Stimulated activated CD8-positive, alpha-beta memory T cell treated with anti-CD3 and anti-CD28 coated beads, Interleukin-2, amount 100 ng/mL, for 1 hour (primary cell): ENCODE results near the gene MICAL3.

Source experiments
- DNase-seq, 2 donors: peaks; one replicate each; pipeline ENCODE4 v3.0.0-alpha.2; 2020; ENCODE audit warnings: low read depth in 2 of 2

Gene MICAL3

DNA sequence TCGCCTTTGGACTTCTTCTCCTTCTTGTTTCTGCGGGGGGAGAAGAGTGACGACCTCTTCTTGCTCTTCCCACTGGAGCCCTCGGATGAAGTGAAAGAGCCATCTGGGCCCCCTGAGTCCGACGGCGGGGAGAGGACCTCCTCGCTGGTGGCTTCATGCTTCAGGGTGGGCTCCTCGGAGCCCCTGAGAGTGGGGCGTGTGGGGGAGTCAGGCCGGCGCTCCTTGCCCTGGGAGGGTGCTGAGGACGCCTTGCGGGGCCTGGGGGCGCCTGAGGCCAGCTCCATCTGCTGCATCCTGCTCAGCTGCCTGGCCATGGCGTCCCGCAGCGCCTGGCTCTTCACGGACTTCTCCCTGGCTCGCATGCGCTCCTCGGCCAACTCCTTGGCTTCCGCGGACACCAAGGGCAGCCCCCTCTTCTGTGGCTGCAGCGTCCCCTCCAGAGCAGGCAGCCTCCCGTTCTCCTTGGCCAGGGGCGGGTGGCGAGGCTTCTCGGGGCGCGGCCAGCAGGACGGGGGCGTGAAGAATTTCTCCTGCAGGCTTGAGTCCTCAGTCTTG is 206.8 kb downstream of the MICAL3 start:
- DNase-seq, result no peak

DNA sequence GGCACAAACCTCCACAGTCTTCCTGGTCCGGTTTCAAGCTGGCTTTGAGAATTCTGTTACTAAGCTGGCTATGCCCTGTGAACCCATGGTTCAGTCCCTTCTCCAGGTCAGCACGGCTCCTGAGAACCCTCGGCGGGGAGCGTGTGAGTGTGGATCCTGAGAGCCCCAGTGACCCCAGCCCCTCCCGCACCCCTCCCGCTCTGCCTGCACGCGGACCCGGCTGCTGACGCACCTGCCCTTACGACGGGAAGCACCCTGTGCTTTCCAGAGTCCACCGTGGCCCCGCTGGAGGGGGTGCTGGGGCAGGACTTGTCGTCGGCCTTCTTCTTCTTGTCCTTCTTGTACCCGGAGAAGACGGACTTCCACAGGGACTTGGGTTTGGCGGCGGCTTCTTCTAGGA is 207.3 kb downstream of the MICAL3 start:
- DNase-seq, result no peak

DNA sequence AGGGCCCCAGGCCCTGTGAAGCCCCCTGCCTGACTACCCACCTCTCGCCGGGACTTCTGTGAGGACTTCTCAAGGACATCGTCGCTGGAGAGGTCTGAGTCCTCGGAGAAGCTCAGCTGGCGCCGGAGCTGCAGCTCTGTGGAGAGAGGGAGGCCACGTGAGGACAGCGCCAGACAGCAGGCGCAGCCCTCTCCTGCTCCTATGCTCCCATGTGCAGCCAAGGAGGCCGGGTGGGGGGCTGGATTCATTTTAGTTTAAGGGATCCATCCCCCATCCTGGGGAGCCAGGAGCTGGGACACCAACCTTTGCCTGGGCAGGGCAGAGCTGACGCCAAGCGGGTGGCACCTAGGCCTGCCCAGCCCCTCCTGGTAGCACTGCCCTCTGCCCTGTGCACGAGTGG is 207.7 kb downstream of the MICAL3 start:
- DNase-seq, result no peak

DNA sequence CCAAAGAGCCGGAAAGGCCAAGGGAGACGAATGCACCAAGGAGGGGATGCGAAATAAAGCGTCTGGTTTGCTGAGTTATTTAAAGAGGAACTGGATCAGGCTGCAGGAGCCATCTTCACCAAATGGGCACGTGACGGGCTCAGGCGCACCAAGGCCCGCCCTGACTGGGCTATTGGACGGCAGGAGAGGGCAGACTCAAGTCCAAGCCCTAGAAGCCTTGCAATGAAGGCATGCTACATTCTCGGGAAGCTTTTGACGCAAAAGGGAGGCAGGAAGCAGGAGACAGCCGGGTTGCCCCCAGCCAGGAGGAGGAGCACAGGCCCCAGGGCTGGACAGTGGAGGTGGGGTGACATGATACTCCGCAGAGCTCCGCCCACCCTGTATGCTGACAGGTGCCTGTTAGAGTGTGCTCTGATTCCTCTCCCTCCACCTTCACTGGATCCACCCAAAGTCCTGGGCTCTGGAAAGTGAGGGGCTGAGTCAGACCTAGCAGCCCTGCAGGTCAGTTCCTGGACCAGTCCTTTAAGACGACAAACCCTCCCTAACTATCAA is 208.6 kb downstream of the MICAL3 start:
- DNase-seq, result no peak

DNA sequence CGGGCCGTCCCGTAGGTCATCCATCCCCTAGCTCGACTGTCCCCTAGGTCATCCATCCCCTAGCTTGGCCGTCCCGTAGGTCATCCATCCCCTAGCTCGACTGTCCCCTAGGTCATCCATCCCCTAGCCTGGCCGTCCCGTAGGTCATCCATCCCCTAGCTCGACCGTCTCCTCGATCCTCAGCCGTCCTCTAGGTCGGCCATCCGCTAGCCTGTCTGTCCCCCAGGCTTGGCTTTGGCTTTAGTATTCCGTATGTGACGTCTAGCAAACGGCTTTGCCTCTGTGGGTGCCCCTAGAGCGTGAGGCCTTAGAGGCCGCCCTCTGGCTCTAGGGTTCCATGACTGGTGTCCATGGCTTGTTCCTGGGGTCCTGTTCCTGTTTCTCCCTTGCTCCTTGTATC is 209.5 kb downstream of the MICAL3 start:
- no peak for DNase-seq

DNA sequence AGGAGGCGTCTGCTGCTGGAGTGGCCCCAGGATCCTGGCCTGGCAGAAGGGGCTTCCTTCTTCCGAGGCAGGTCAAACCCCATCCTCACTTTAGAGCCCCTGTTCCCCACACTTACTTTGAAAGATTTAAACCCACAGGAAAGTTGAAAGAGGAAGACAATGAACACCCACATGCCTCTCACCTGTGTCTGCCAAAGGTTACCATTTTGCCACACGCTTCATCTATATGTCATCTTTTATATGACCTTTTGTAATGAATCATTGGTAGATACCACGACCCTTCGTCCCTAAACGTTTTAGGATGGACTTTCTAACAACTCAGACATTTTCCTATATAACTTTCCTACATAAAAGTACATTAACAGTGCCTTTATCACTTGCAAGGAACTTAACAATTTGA is 210.3 kb downstream of the MICAL3 start:
- no peak for DNase-seq

DNA sequence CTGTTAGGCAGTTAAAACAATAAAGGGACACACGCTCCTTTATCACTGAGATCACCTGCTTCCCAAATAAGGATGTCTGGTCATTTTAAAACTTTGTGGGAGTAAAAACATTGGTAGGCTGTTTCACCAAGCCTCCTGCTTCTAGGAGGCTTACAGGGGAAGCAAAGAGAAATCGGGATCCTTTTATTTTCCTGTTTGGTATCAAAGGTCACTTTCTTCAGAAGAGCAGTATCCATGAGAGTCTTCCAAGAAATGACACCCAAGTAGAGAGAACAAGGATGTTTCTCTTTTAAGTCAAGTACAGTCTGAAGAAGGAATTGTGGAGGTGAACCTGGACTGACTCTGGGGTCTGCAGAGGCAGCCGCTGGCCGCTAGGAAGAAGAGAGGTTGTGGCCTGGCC is 213.2 kb downstream of the MICAL3 start:
- DNase-seq, result no peak

DNA sequence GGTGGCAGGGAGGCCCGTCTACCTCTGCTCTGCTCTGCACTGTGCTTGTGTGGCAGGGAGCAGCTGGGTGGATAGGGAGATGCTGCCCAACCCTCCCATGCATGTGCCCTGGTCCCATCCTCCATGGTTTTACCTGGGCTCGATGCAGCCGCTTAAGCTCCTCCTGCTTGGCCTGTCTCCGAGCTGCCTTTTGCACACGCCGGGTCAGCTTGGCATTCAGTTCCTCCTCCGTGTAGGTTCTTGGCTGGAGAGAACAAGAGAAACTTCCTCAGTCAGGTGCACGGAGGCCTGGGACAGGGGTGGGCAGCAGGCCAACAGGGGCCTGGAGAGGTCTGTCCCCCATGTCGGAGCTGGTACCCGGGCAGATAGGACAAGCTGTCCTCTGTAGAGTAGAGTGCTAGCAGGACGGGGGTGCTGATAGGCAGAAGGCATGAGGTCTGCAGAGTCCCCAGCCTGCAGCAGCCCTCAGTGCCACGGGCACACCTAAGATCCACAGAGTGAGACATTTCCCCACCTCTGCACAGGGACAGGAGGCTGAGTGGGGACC is 213.7 kb downstream of the MICAL3 start:
- DNase-seq, result no peak

DNA sequence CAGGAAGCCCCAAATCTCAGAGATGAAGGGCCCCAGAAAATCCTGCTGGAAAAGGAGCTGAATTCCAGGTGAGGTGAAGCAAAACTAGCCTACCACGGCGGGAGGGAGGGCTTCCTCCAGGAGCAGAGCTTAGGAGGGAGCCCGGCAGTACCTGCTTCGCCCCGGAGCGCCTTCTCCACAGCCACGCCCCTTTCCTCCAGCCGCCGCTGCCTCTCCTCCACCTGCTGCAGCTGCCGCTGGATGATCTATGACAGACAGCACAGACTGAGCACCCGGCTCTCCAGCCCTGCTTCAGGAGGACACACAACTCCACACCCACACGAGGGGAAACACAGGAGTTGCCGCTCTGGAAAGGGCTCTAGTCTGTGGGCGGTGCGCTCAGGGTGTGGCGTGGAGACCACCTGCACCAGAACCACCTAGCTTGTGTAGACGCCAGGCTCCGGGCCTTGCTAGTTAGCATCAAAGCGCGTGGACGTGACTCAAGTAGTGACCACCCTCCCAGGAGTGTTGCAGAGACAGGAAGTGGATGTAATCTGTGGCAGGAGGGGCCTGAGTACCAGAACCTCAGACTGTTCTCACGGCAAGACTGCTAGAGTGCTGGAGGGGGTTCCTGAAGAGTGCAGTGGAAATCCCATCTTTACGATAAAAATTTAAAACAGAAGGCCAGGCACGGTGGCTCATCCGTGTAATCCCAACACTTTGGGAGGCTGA is 215.5 kb downstream of the MICAL3 start:
- DNase-seq, result no peak

DNA sequence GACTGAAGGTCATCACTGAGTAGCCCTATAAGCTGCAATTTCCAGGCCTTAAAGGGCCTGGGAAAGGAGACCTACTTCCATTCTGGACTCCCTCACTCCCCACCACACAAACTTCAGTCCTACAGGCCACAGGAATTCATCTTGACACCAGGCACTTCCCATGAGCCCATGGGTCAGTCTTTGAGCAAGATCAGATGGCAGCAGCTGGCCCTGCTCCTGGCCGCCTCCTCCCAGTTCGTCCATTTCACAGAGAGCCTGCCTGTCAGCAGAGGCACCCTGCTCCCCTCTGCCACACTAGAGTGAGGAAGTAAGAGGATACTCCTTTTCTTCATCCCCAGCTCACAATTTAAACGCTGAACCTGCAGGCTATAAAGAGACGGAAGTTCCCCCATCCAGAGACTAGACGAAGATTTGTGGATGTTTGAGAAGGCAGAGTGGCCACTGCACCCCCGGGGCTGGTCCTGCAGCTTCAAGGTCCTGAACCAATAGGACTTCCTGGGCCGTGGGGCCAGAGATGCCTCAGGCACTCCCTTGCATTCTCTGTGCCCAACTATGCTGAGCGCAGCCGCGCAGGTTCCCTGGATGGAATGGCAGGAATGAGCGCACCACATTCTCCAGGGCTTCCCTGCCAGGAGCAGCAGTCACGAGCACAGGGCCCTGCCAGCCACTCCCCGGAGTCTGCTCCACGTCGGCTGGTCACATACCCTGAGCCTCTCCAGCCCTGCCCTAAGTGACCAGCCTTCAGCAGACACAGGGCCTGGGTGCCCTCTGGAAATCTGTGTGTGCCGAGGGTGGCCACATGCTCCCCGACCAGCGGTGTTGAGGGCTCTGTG is 216.6 kb downstream of the MICAL3 start:
- DNase-seq, result no peak

DNA sequence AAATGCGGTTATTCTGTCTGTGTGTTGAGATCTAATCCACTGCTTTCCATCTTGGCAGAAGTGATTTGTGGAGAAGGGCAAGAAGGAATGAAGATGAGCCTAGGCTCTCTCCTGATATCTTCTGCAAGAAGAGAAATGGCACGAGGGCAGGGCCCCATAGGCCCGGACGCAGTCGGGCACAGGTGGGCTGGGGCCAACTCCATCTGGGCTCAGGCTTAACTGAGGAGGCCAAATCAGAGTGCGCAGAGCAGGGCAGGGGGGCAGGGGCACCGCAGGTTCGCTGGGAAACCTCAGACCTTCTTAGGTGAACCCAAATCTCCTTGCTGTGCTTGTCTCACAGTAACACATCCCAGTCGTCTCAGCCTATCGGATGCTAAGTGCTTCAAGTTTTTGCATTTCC is 217.3 kb downstream of the MICAL3 start:
- no peak for DNase-seq

DNA sequence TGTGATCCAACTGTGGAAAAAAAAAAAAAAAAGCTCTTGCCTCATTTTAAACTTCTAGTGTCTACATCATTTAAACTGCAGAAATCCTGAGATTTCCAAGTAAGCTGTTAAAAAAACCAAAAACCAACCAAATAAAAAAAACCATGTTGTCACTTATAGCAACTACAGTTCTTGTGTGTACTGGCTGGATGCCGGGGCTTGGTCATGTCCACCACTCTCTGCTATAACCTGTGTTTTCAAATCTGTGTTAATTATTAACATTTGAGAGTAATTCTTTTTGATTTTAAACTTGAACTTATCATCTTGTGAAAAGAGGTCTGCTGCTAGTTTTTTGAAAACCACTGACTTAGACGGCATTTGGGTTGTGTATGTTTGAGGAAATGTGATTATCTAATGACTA is 217.9 kb downstream of the MICAL3 start:
- no peak for DNase-seq

DNA sequence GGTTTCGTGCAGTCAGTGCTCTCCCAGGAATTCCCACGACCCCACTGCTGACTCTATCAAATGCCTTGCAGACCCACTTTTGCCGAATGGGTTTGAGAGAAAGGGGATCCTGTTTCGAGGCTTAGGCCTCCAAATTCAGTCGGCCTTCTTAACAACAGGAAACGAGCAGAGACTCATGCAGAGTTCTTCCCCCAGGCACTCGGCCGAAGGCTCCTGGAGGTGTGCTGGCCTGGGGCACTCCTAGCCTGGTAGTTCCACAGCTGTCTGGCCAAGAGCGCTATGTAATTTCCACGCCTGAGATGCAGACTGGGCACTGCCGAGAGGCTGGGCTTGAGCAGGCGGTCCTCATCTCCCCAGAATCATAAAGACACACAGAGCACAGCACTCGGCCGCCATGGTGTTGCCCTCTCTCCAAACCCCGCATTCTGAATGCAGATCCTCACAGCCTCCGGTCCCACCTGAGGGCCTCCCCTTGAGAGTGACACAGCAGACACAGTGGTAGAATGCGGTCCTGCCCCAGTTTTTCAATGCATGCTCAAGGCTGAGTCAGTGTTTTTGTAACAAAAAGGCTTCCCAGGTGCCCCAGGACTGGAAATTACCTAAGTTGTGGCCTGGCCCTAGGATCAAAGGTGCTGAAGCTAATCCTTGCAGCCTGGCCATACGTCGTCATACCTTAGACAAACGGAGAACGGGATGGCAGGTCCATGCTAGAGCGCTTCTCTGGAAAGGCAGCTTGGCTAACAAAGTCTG is 219.9 kb downstream of the MICAL3 start:
- DNase-seq, result no peak

DNA sequence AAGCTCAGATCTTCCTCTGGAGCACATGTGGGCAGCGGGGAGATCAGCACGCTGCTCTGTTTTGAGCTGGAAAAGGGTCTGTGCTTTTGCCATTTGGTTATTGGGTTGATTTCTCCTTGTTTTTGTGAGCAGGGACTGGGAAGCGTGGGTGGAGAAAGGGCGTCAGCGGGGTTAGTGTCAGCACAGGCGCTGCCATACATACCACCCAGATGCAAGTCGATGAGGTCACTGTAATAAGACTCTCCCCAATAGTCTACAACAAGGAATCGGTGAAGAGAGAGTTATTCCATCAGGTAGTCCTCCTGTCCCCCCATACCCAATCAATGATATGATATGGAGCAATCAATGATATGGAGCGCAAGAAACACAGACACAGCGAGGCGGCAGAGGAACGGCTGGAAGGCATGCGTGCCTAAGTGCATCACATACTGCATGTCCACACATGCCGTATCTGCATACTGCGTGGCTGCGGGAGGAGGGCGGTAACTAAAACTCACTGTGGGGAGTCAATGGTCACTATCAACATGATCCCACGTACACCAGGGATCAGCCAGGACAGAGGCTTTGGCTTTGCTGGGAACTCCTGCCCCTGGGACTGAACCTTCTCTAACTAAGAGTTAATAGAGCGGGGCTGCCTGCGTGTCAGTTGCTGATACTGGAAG is 220.6 kb downstream of the MICAL3 start:
- no peak for DNase-seq

DNA sequence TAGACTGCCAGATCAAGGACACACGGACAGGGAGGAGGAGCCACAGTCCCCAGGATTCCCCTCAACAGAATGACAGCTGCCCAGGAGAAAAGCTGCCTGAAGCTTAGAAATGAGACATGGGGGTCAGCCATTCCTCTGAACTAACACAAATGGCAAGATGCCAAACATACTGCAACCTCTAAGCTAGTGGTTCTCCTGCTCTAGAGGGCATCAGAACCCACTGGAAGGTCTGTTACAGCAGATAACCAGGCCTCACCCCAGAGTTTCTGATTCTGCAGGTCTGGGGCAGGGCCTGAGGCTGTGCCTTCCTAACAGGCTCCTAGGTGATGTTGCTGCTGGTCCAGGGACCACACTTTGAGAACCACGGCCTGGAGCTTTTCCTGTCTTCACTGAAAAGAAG is 221.5 kb downstream of the MICAL3 start:
- DNase-seq, result no peak

DNA sequence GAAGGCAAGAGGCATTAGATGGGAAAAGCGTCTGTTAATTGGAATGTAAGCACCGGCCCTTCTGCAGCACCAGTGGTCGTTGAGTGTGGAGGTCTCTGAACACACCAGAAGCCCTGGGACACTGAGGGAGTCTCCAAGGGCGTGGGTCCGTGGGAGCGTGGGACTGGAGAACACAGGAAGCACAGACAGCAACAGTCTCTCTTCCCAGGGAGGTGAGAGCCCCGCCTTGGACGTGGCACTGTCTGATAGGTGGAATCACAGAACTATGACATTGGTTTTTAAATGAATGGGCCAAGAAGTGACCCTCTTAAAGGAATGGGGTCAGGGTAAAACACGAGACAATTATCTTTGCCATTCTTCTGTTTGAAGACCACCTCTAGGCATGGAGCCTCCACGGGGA is 221.9 kb downstream of the MICAL3 start:
- no peak for DNase-seq

DNA sequence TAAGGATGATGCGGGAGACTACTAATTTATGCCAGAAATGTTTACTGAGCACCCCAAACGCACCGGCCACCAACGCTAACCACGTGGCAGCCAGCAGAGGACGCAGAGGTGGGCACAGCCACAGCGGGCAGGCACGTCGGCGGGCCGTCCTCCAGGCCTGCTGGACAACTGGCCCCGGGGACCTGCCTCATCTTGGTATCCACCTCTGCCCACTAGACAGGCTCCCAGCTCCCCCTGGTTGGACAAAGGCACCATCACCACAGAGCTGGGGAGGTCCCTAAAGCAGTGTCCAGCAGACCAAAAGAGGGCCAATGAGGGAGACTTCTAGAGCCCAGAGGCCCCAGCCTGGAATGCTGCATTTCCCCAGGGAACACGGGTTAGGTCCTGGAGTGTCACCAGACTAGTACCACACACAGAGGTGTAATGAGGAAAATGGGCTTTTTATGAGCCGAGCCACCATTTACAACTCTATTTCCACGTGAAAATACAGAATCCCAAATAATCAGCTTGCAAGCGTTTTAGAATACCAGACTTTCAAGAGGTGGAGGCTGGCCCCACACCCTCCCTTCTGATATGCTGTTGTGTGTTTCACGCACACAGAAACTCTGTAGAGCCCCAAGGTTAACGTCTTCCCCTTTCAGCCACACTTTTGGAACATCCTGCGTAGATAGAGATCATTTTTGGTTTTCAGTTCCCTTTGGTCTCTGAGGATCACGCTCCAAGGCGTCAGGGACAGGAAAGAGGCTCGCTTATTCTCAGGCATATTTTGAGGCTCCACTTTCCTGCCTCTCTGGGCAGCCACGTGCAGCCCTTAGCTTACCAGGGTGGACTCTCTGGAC is 226.4 kb downstream of the MICAL3 start:
- DNase-seq, result no peak

DNA sequence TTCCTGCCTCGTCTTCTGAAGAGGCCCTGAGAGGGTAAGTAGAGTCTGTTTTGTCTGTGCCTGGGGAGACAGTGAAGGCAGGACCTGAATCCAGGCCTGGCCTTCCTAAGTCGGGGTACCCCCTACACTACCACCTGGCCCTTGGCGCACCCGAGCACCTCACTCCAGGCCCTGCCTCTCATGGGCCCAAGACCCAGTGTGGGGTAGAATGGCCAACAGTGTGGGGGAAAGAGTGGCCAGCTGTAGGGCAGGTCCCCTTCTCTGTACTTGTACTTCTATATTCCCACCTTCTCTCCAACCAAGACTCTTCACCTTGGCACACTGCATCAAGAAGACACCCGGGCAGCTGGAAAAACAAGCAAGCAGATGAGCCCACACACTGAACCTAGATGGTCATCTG is 227.7 kb downstream of the MICAL3 start:
- no peak for DNase-seq

DNA sequence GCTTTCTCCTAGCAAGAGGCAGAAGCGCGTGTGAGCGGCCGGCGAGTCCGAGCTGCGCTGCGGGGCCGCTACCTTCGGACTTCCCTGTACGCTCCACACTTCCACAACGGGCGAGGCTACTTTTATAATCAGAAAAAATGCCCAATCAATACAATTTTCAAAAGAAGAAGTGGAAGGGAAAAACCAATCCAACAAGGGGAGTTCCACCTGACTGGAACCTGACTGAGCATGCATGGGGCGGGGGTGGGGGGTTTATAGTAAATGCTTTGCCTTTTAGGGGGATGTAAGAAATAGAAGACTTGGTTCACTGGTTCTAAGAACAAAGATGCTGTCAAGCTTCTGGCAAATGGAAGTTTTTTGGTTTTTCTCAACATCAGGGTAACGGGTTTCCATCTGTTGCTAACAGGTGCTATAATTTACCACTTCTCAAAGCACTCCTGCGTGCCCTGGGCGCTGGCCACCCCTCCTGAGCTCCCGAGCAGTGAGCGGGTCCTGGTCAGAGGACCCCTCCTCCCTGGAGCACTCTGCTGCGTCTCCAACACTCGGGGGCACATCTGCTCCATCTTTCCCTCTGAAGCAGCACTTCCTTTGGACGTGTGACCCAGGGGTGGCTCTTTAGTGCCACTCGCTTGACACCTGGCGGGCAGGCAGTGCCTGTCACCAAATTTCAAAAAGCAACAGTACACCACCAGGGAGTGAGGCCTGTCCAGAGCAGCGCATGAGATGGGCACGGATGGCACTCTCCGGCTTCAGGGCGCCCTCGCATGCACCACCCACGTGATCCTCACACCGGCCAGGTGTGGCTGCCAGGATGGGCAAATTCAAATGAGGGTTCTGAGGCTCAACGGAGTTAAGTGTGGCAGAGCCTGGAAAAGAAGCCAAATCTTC is 228.5 kb downstream of the MICAL3 start:
- DNase-seq, result no peak
